ENCODE data around the gene KRT32.
"Not testable (repeated sequence)": the region's sequence is repeated elsewhere in the genome, so short reads cannot be mapped to it uniquely, and the experiment has no call there.

The KRT32 gene

DNA sequence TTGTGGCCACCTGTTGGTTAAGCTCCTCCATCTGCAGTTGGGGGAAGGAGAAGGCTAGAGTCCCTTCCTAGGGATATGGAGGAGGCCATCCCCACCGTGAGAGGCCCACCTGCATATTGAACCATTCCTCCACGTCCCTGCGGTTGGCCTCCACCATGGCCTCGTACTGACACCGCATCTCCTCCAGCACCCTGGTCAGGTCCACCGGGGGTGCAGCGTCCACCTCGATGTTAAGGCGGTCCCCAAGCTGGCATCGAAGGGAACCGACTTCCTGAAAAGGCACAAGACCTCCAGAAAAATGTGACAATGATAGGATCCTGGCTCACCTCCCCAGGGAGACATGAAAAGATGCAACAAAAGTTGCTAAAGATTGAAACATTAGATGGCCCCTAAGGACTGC lies 3.0 kb downstream of the KRT32 start:
- DNase-seq (ENCODE audit: low spot score): no peak

GRCh38 chr17:41463746-41464145 lies 3.4 kb downstream of the KRT32 start:
- no peak for DNase-seq (ENCODE audit: low spot score)

- DNase-seq (ENCODE audit: low spot score): no peak
These were observed 4.5 kb downstream of the KRT32 start for GRCh38 chr17:41462705-41463104.

DNA sequence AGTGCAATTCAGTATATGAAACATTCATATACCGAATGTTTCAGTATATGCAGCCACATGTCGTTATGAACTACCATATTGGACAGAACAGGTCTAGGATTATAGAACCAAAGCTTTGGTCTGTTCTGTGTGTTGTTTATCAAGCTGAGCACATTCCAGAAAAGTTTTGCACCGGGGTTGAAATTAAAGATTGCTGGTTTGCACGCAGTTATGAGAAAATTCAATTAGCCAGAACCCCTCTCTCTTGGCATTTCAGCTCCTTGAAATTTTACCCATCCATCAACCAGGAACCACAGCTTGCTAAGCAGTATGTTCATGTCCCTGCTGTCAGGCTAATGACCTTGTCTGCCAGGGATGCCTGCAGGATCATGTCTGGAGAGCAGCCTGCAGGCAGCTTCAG lies 9.5 kb downstream of the KRT32 start:
- no peak for DNase-seq (ENCODE audit: low spot score)

DNA sequence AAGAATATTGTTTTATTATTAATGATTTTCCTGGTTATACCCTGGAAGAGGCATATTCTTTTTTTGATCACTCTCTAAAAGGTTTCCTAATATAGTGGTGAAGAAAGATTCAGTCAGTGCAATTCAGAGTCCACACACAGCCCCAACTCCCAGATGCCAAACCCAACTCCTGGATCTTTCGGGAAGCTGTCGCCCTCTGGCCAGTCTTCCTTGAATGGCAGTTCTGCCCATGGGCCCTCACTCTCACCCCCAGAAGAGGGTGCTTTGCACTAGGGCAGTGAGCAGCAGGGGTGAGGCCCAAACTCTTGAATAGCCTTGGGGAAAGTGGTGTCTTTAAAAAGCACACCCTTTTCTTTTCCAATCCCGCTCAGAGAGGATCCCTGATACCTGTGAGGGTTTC lies 11.0 kb downstream of the KRT32 start:
- DNase-seq (ENCODE audit: low spot score): no peak

DNA sequence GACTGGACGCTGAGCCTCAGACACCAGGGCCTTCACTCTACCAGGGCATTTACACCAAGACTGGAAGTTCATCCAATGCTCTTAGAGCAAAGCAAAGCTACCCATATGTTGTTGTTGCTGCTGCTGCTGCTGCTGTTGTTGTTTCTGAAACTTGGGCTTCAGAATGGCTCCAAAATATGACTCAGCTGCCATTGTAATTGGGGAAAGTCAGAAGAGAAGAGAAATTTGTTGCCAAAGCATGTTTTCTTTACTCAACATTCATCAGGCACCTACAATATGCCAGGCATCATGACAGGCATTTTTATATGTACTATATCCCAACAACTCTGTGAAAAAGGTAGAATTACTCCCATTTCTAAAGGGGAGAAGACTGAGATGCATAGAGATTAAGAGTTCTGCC lies 11.9 kb downstream of the KRT32 start:
- DNase-seq (ENCODE audit: low spot score): no peak

DNA sequence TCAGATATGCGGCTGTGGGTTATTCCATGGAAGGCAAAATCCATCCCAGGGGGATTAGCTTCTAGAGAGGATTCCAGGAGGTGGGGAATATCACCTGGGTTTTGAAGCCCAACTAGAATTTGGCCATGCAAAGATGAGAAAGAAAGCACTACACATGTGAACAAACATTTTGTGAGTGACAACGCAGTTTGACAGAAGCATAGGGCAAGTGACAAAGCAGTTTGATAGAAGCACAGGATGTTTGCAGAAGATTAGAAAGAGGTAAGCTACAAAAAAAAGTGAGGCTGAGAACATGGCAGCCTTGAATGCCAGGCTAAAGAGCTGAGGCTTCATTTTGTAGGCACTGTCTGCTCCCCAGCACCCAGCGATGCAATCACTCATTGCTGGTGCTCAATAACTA lies 14.1 kb downstream of the KRT32 start:
- DNase-seq (ENCODE audit: low spot score): no peak

DNA sequence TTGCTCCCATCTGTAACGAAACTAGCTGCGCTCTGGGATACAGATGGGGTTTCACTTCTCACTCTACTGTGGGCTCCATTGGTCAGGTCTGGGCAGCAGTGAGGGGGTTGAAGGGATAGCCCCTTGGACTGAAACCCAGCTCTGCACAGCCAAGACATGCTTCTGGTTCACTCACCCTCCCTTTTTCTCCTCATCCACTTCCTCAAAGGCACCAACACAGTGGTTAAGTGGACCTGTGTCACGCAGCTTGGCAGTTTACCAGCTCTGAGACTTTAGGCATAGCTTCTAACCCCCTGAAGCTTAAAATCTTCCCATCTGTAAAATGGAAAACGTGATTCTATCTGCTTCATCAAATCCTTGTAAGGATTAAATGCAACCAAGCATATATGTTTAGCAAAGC lies 14.9 kb downstream of the KRT32 start:
- DNase-seq (ENCODE audit: low spot score): no peak

- DNase-seq (ENCODE audit: low spot score): no peak
These were observed 15.9 kb downstream of the KRT32 start for GRCh38 chr17:41451154-41451728.

DNA sequence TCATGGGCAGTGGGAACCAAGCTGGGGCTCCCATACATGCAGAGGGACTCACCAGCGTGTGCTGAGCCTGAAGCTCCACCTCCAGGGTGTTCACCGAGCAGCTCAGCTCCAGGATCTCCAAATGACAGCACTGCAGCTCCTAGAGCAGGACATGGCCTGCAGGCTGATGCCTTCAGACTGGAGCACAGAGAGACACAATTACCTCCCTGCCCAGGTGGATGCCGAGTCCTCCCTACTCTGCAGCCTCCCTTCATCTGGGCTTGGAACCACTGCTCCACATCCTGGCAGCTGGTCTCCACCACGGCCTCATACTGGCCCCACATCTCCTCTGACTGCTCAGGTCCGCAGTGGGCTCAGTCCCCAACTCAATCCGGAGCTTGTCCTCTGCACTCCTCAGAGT lies 18.2 kb downstream of the KRT32 start:
- no peak for DNase-seq (ENCODE audit: low spot score)

DNA sequence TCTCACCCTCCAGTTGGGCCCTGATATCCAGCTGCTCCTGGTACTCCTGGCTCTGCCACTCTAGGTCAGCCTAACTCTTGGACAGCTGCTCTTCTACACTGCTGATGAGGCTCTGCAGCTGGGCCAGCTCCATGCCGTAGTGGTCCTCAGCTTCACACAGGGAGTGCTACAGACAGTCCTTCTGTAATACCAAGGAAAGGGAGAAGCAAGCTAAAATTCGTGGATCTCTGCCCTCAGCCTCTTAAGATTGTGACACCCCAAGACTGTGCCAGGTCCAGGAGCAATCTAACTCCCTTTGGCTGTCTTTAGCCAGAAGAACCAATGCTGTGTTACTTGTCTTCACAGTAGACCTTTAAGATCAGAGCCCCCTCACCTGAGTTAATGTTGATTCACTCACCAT lies 18.7 kb downstream of the KRT32 start:
- no peak for DNase-seq (ENCODE audit: low spot score)

DNA sequence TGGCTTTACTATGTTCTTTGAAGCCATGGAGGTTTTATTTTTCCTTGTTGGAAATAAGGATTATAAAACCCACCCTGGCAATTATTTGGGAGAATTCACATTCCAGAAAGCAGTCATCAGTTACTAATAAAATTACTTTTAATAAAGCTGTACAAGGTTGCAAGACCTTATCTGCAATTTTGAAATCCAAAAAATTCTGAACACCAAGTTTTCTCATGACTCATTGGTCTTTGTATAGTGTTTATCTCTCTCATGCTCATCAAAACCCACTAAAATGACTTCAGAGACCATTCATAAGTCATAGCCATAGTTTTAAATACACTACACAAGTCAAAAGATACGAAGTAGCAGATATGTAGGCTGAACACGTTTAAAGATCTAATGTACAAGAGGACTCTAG lies 20.4 kb downstream of the KRT32 start:
- DNase-seq (ENCODE audit: low spot score): no peak

DNA sequence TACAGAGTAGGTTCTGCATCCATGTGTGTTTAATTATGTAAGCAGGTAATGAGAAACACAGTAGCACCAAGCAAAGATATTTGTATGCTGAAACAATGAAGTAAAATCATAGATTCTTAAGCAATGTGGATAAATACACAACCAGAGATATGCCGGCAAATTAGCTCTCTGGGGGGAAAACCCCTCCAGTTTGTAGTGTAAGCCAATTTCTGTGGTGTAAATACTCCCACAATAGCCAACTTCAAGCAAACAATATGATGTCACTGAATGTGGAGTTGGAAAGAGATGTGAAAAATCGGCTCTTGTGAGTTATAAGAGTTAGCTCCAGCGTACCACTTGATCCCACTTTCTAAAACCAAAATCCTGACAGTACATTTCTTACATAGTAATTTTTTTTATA lies 22.5 kb downstream of the KRT32 start:
- no peak for DNase-seq (ENCODE audit: low spot score)

GRCh38 chr17:41444186-41444585 lies 23.0 kb downstream of the KRT32 start:
- DNase-seq (ENCODE audit: low spot score): no peak

GRCh38 chr17:41442739-41443138 lies 24.4 kb downstream of the KRT32 start:
- no peak for DNase-seq (ENCODE audit: low spot score)

GRCh38 chr17:41440531-41441033 lies 26.6 kb downstream of the KRT32 start, which contains the start of gene KRT38:
Gene KRT38 (minus strand): TSS chr17:41440983. CDS start chr17:41440921, 62 bp downstream.
- DNase-seq (ENCODE audit: low spot score): no peak

DNA sequence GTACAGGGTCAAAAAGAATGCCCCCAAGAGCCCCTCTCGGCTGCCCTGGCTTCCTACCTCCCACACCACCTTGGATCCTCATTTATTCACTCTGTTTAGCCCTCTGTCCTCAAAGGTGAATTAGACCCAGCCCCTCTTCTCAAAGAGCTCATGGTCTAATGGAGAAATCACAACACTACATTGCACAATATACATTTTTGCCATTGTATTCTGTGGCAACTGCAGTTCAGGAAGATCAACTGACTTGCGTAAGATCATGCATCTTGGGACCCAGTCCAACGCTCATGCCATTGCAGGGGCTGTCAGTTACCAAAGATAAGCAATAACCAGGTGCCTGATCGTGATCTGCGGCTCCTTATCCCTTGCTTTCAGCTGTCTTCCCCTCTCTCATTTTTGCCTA lies 27.8 kb downstream of the KRT32 start:
- no peak for DNase-seq (ENCODE audit: low spot score)

DNA sequence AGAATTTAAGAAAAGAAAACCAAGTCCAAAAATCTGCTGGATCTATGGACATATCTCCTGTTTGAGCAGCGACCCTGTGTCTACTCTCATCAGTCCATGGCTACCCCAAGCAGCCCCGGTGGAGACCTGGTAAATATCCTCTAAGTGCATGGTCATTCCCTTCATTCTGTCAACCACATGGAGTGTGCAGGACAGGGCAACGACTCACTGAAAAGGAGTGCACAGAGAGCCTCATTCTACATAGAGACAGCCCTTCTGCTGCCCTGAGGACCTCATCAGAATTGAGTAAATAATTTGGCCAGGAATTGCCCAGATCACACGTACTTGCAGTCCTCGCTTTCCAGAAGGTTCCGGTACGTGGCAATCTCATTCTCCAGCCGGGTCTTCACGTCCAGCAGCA lies 29.4 kb downstream of the KRT32 start:
- no peak for DNase-seq (ENCODE audit: low spot score)

DNA sequence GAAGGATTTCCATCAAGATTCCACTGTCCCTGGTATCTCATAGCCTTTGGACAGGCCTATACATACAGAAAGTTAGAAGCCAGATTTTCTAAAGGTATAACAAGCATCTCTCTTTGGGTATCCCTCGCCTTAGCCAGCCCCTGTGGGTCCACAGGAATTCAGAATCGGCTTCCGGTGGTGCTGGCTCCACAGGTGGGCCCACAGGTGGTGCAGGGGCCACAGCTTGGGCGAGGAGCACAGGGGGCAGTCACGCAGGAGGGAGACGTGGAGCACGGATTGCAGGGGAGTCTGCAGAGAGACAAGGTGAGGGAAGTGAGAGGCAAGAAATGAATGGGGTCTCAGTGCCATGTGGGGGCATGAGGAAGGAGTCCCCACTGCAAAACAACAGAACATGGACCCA lies 29.9 kb downstream of the KRT32 start:
- DNase-seq (ENCODE audit: low spot score): no peak

- DNase-seq (ENCODE audit: low spot score): no peak
These were observed 32.8 kb downstream of the KRT32 start for GRCh38 chr17:41434415-41434814.

- DNase-seq (ENCODE audit: low spot score): no peak
These were observed 33.2 kb downstream of the KRT32 start for GRCh38 chr17:41434005-41434404.

GRCh38 chr17:41433586-41433985 lies 33.6 kb downstream of the KRT32 start:
- DNase-seq (ENCODE audit: low spot score): no peak

DNA sequence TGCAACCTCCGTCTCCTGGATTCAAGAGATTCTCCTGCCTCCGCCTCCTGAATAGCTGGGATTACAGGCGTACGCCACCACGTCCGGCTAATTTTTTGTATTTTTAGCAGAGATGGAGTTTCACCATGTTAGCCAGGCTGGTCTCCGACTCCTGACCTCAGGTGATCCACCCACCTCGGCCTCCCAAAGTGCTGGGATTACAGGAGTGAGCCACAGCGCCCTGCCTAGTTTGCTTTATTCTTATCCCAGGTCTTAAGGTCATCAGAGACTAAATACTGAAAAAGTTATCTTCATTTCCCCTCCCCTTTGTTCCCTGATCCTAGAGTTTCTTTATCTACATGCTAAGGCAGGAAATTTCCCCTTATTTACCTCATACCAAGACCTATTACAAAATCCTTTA lies 36.8 kb downstream of the KRT32 start:
- not testable (repeated sequence) for DNase-seq (ENCODE audit: low spot score)

GRCh38 chr17:41429667-41430066 lies 37.5 kb downstream of the KRT32 start:
- DNase-seq (ENCODE audit: low spot score): no peak
